AG09319 (cell line): ENCODE results near the gene WASF3.

Experiments used
- DNase-seq: peaks from one replicate; pipeline ENCODE4 v3.0.0-alpha.2; 2010; ENCODE audit warnings: low read depth; ENCODE audit errors: extremely low read depth
- TF ChIP-seq, protein P1 (sequence below): IDR thresholded peaks from 2 replicates; pipeline ENCODE4 v1.5.1; 2011; ENCODE audit warnings: low read depth, mild to moderate bottlenecking, inconsistent platforms, low read length, moderate library complexity

WASF3 gene

DNA sequence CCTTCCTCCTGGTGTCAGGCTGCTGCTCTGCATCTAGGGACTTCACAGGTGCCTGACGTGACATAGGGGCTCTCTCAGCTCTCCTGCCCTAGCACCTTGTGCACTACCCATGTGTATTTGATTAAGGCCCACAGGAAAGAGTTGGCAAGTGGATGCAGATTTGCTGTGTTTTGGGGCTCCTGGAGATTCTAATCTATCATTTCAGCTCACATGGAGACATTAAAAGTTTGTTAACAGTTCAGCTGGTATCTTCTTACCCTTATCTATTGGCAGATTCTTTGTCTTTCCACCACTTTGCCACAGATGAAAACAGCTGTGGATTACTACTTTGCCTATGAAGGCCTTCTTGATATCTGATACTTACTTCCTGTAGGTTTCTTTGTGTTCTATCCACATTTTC is 41.9 kb downstream of the WASF3 start:
- TF ChIP-seq, protein P1, sequence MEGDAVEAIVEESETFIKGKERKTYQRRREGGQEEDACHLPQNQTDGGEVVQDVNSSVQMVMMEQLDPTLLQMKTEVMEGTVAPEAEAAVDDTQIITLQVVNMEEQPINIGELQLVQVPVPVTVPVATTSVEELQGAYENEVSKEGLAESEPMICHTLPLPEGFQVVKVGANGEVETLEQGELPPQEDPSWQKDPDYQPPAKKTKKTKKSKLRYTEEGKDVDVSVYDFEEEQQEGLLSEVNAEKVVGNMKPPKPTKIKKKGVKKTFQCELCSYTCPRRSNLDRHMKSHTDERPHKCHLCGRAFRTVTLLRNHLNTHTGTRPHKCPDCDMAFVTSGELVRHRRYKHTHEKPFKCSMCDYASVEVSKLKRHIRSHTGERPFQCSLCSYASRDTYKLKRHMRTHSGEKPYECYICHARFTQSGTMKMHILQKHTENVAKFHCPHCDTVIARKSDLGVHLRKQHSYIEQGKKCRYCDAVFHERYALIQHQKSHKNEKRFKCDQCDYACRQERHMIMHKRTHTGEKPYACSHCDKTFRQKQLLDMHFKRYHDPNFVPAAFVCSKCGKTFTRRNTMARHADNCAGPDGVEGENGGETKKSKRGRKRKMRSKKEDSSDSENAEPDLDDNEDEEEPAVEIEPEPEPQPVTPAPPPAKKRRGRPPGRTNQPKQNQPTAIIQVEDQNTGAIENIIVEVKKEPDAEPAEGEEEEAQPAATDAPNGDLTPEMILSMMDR: no peak

DNA sequence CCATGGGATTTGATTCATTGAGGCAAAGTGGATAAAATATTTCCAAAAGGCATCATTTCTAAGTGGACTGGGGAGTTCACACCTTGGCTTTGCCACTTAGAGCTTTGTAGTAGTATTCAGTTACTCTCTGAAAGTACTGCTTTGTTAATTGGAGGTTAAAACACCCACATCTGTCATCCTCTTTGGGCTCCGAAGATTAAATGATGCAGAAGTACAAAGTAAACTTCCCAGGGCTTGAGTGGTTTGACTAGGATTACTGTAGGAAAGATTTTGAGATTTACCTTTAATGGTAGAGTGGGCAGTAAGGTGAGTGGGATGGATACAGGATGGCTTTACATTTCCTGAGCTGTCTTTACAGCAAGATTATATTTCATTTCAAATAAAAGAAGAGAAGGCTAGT is 42.4 kb downstream of the WASF3 start:
- DNase-seq: no peak
- TF ChIP-seq, protein P1: no peak

More for the DNA sequence above, 41.9 kb downstream of the WASF3 start:
- DNase-seq: no peak

DNA sequence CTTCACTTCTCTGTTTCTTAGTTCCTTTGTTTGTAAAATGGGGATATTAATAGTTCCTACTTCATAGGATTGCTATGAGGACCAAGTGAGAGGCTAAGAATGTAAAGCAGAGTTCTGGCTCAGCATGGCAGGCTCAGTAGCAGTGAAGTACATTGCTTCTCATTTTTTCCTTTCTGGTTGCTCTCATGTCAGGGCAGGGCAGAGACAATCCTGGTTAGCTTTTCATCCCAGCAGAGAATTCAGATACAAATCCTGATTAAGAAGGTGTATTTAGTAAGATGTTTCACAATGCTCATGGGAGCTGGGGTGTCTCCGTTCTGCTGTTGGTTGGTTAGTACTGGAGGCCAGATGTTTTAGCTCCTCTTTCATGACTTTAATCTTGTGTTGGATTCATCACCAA is 42.9 kb downstream of the WASF3 start:
- TF ChIP-seq, protein P1: no peak
- no peak for DNase-seq

DNA sequence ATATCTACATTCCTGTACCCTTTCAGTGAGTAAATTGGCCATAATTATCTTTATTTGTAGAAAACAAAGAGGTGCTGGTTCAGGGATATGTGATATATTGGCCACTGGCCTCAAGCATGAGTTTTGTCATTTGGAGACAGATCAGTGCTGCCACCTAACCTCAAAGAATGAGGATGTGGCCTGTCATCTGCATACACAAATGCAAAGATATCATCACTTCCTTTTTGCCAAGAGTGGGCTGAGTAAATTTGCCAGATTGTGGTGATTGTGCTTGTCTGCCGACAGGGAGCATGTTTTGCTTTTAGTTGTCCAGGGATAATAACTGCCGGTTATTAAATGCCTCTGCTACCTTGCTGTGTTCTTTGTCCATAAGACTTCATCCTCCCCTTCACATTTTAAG is 44.2 kb downstream of the WASF3 start:
- TF ChIP-seq, protein P1: peak; percentile 1
- no peak for DNase-seq

DNA sequence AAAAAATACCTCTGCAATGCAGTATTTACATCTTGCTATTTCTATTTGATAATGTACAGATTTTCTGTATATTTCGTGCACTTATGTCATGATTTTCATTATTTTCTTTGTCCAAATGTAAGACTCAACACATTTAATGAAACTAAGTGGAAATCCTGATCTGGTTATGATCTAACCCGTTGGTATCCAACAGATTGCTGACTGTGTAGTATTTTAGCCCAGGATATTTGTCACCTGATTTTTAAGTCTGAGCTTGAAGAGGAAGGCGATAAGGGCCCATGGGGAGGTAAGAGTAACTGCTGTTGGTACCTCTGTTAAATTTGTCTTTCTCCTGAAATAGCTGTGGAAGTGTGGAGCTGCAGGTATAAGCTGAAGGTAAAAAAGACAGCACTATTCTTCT is 45.3 kb downstream of the WASF3 start:
- TF ChIP-seq, protein P1: no peak
- no peak for DNase-seq

DNA sequence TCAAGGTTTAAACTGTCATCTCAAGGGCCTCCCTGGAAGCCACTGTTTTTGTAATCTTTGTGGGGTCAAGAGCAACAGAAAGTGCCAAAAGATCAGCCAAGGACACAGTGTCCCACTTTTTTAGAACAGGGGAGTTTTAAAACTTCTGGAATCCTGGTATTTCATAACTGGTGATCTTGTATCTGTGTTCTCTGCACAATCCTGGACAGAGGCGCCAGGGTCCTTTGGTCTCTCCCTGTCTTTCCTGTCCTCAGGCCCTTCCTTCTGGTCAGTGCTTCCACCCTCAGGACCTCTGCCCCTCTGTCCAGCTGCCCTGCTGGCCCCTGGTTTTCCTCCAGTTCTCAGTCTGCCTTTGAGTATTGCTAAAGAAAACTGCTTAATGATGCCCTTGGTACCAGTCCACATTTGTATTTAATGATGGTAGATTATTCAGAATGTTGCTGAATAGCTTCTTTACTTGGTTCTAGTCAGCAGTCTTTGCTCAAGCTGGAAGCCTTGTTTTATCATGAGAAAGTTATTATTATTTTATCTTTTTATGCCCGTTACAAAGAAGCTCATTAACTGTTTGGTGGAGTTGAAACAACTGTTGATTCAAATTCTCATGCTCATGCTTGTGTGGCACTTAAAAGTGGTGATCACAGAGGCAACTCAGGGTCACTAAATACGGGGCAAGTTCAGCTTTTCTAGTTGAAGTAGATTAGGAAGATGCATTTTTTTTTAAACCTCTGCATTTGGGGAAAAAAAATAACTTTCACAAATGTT is 47.5 kb downstream of the WASF3 start:
- DNase-seq: no peak
- TF ChIP-seq, protein P1: no peak

DNA sequence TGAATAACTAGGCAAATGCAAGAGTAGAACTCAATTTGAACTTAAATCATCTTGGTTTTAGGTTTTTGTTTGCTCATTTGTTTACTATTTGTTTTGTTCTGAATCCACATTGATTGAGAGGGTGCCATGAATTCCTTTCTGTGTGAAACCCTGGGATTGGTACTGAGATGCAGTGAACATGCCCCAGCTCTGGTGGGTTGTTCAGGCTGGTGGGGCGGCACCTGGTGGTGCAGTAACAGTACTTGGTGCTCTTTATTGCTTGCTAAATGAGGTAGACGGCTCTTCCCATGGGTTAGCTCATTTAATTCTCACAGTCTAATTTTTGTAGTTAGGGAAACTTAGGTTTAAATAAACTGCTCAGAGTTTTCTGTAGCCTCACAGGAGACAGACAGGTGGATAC is 48.4 kb downstream of the WASF3 start:
- no peak for DNase-seq
- TF ChIP-seq, protein P1: no peak
